GM21717 (cell line): ENCODE results near the gene CDHR2.
"Not testable (repeated sequence)": the region's sequence is repeated elsewhere in the genome, so short reads cannot be mapped to it uniquely, and the experiment has no call there.

ENCODE experiments used
- ATAC-seq: cut with Tn5 transposase; IDR thresholded peaks from one replicate; pipeline ENCODE4 v1.9.1; 2021; ENCODE audit warnings: mild to moderate bottlenecking, moderate library complexity; ENCODE audit not compliant: unreplicated experiment

CDHR2 gene

GRCh38 chr5:176561259-176561658 is 12.1 kb downstream of the CDHR2 start:
- no peak for ATAC-seq

DNA sequence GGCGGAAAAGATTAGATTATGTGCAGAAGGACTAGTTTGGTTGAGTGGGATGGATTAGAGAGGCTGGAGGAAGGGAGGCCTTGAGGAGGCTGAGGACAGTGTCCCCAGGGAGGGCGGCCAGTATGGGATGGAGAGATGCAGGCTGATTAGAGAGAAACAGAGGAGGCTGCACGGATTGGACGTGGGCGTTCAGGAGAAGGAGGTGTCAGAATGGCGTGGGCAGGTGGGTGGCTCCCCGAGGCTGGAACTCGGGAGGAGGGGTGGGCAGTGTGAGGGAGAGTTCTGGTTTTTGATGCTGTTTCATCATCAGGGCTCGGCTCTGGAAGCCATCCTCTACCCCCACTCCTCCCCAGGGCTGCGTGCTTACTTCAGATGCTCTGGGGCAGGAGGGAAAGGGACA is 13.0 kb downstream of the CDHR2 start:
- no peak for ATAC-seq

DNA sequence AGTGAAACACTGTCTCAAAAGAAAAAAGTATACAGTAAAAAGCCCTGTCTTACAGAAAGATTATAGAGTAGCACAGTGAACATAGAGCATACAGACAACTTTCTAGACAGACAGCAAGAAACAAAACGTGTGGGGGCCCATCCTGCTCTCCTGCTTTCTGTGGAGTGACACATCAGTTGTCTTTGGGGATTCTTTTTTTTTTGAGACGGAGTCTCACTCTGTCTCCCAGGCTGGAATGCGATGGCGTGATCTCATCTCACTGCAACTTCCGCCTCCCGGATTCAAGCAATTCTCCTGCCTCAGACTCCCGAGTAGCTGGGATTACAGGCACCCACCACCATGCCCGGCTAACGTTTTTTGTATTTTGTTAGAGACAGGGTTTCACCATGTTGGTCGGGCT is 14.9 kb downstream of the CDHR2 start:
- ATAC-seq, result no peak

DNA sequence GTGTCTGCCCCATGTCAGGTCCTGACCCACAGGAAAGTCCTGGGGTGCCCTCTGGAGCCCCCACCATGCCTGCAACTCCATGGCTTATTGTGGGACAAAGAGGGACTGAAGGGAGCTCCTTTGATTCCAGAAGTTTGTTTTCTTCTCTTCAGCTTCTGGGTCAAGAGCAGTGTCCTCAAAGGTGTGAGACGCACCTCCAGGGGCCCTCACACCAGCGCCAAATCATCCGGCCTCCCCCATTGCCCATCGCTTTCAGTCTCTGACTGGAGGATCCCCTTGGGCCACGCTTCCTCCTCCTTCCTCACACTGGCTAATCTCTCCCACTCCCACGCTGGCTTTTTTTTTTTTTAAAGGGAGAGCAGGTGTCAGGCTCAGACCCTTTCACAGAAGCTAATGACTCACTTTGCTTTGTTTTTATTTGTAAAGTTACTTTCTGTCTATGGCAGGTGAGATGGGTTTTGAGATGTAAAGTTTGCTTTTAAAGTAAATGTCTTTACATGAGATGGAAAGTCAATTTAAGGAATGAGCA is 16.7 kb downstream of the CDHR2 start:
- ATAC-seq, result no peak

- ATAC-seq, result no peak
These were observed 19.5 kb downstream of the CDHR2 start for GRCh38 chr5:176568657-176569056.

DNA sequence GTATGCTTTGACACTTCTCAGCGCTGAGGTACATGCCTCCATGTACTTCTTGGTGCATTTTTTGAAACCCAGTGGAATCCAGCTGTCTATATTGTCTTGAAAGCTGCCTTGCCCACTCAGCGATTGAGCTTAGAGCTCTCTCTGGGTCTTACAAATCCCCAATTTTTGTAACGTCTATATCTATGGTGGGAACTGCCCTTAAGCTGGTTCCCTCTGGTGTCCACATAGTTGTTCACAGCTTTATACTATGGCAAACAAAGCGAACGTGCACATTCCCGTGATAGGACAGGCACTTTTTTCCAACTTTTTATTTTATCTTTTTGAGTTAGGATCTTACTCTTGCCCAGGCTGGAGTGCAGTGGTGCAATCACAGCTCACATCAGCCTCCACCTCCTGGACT is 20.9 kb downstream of the CDHR2 start:
- no peak for ATAC-seq

DNA sequence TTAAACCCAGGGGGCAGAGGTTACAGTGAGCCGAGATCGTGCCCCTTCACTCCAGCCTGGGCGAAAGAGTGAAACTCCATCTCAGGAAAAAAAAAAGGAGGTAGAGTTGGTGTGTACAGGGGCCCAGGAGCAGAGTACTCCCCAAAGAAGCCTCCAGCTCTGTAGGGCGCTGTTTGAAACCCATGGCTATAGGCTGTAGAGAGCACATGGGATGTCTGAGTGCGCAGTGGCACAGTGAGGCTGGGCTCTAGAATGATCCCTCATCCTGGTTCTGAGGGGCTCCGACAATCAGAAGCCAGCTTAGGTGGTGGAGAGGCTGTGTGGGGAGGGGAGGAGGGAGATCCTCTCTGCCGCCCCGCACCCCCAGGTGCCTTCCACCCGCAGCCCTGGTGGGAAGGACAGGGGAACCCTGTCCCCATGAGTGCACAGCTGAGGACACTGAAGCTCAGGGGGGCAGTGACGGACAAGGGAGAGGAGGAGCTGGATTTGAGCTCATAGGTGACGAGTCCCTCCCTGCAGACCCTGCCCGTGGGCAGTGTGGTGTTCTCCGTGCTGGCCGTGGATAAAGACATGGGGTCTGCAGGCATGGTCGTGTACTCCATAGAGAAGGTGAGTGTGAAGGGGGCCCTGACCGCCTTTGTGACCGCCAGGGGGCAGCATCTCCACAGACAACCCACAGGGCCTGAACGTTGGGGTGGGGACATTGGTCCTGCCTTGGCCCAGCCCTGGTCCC is 24.6 kb downstream of the CDHR2 start:
- ATAC-seq, result peak; percentile 62

DNA sequence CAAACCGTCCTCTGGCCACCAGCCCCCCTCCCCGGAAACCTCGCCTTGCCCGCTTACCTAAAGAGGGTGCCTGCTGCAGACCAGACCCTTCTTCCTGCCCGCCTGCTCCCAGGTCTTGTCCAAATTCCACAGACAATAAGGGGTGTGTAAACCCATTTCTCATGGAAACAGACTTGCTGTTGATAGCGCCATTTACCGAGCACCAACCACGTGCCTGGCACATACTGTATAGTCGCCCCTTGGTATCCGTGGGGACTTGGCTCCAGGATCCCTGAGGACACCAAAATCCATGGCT is 25.1 kb downstream of the CDHR2 start:
- no peak for ATAC-seq

DNA sequence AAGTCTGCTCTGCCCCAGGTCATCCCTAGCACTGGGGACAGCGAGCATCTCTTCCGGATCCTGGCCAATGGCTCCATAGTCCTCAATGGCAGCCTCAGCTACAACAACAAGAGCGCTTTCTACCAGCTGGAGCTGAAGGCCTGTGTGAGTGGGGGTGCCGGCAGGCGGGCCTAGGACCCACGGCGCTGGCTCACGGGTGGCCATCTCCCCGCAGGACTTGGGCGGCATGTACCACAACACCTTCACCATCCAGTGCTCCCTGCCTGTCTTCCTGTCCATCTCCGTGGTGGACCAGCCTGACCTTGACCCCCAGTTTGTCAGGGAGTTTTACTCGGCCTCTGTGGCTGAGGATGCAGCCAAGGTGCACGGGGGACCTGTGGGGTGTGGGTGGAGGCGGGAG is 25.9 kb downstream of the CDHR2 start:
- no peak for ATAC-seq

GRCh38 chr5:176575488-176576422 is 26.6 kb downstream of the CDHR2 start:
- no peak for ATAC-seq

DNA sequence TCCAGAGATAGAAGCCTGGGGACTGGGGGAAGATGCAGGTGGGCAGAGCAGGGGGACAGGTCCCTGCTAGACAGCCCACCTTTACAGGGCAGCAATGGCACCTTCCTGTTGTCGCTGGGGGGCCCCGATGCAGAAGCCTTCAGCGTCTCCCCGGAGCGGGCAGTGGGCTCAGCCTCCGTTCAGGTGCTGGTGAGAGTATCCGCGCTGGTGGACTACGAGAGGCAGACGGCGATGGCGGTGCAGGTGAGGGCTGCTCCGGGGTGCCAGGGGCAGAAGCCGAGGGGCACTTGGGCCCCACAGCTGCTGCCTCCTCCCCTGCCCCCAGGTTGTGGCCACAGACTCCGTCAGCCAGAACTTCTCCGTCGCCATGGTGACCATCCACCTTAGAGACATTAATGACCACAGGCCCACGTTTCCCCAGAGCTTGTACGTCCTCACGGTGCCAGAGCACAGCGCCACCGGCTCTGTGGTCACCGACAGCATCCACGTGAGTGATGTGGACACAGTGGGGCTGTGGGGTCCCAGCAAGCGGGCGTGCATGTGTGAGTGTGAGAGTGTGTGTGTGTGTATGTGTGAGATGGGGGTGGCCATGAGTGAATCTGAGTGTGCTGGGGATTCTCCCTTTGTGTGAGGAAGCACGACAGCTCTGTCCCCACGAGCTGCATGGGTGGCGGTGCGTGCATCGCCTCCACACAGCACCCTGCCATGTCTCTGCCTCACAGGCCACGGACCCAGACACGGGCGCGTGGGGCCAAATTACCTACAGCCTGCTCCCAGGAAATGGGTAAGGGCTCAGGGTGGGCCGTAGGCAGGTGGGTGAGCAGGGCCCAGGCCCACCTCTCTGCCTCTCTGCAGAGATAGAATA is 28.4 kb downstream of the CDHR2 start:
- ATAC-seq, result no peak

GRCh38 chr5:176578391-176578808 is 29.3 kb downstream of the CDHR2 start:
- ATAC-seq, result no peak

DNA sequence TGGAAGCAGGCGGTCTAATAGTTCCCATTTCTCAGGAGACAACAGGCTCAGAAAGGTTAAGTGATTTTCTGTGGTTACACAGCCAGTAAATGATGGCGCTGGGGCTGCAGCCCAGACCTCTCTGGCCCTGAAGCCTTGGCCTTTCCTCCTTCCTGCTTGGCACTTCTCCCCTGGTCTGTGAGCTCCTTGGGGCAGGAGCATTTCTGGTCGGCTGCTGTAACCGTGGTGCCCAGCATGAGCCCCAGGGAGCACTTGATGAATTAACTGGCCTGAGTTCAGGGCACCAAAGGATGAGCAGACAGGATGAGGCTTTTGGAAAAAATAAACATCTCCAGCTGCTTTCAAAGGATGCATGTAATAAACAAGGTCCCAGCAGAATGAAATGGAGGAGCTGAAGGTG is 30.2 kb downstream of the CDHR2 start:
- ATAC-seq, result no peak

DNA sequence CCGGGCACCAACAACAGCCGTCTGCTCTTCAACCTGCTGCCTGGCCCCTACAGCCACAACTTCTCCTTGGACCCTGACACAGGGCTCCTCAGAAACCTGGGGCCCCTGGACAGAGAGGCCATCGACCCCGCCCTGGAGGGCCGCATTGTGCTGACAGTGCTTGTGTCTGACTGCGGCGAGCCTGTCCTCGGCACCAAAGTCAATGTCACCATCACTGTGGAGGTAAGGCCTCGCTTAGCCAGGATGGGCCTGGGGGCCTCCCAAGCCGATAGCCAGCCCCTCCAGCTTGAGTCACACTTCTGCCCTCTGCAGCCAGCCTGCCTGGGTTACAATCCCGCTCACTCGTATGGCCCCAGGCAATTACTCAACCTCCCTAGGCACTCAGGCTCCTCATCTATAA is 32.2 kb downstream of the CDHR2 start:
- no peak for ATAC-seq

DNA sequence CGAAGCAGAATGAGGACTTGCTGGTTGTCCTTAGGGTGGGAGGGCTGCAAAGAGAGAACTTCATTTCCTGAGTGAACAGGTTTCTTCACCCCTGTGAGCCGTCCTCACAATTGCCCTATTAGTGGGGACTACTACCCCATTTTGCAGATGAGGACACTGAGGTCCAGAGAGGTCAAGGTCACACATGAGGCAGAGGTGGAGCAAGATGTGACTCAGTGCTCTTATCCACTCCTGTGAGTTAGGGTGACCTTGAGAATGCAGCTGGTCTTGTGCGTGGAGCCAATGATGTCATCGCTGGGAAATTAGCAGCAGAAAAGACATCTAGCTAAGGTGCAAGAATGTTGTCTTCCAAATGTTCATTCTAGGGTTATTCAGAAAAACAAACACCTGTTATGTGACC is 33.9 kb downstream of the CDHR2 start:
- ATAC-seq, result no peak

DNA sequence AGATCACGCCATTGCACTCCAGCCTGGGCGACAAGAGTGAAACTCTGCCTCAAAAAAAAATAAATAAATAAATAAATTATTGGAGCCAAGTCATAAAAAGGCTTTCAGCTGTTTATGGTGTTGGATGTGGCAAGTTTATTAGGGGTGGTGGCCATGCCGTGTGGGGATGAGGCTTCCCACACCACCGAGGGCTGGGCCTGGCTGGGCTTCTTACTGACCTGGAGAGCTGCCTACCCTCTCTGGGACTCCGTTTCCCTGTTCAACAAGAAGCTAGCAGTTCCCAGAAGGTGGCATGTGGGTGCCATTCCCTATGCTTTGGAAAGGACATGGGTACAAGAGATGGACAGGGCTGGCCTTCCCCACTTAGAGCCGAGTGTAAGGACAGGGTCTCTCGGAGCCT is 38.3 kb downstream of the CDHR2 start:
- no peak for ATAC-seq

- no peak for ATAC-seq
These were observed 39.2 kb downstream of the CDHR2 start for GRCh38 chr5:176588297-176588696.

GRCh38 chr5:176589039-176589769 is 40.1 kb downstream of the CDHR2 start:
- no peak for ATAC-seq

GRCh38 chr5:176590035-176590717 is 41.0 kb downstream of the CDHR2 start:
- ATAC-seq, result no peak

DNA sequence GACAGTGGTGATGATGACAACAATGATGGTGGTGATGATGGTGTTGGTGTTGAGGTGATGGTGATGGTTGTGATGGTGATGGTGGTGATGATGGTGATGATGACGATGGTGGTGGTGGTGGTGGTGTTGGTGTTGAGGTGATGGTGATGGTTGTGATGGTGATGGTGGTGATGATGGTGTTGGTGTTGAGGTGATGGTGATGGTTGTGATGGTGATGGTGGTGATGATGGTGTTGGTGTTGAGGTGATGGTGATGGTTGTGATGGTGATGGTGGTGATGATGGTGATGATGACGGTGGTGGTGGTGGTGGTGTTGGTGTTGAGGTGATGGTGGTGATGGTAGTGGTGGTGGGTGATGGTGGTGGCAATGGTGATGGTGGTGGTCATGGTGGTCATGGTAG is 42.5 kb downstream of the CDHR2 start:
- ATAC-seq, result not testable (repeated sequence)
